HepG2 (cell line): Measurements from ENCODE around the gene RPS5. TPM values are rescaled to one million over a fixed set of nuclear protein-coding genes. Genes with fewer than 3 reads are reported as not detected.

ENCODE experiments used
- ATM ChIP-seq: fragments of 450-650 bp; IDR thresholded peaks from 2 replicates; pipeline ENCODE4 v1.7.1; 2017; ENCODE audit warnings: mild to moderate bottlenecking, borderline replicate concordance
- BORCS8-MEF2B ChIP-seq: sonication (generic); formaldehyde crosslinking; IDR thresholded peaks from 2 replicates; pipeline ENCODE4 v1.8.0; 2022; ENCODE audit warnings: mild to moderate bottlenecking, missing genetic modification reagents
- CC2D1A ChIP-seq: sonication (generic); formaldehyde crosslinking; IDR thresholded peaks from 2 replicates; pipeline ENCODE4 v1.8.1; 2023; ENCODE audit warnings: mild to moderate bottlenecking, missing genetic modification reagents
- CEBPZ ChIP-seq: IDR thresholded peaks from 2 replicates; pipeline ENCODE4 v1.6.1; 2012; ENCODE audit warnings: low read length, improper control_type of control experiment
- CSRNP1 ChIP-seq: sonication (generic); formaldehyde crosslinking; IDR thresholded peaks from 2 replicates; pipeline ENCODE4 v1.8.1; 2023; ENCODE audit warnings: mild to moderate bottlenecking, missing genetic modification reagents
- DZIP1 ChIP-seq: sonication (generic); formaldehyde crosslinking; IDR thresholded peaks from 2 replicates; pipeline ENCODE4 v1.5.0; 2020; ENCODE audit warnings: mild to moderate bottlenecking, missing genetic modification reagents
- GATAD2A ChIP-seq: IDR thresholded peaks from 2 replicates; pipeline ENCODE4 v1.6.1; 2016
- IKZF1 ChIP-seq: fragments of 450-650 bp; IDR thresholded peaks from 2 replicates; pipeline ENCODE4 v1.7.1; 2016
- KDM3A ChIP-seq: IDR thresholded peaks from 2 replicates; pipeline ENCODE4 v1.6.1; 2018; ENCODE audit warnings: low read depth, missing compliant biosample characterization
- MTF1 ChIP-seq: sonication (generic); formaldehyde crosslinking; IDR thresholded peaks from 2 replicates; pipeline ENCODE4 v1.5.0; 2020; ENCODE audit warnings: missing genetic modification reagents
- MTF2 ChIP-seq: sonication (generic); formaldehyde crosslinking; IDR thresholded peaks from 2 replicates; pipeline ENCODE4 v1.5.0; 2020; ENCODE audit warnings: missing genetic modification reagents, borderline replicate concordance
- MXD1 ChIP-seq: sonication (generic); formaldehyde crosslinking; IDR thresholded peaks from 2 replicates; pipeline ENCODE4 v1.4.0; 2020; ENCODE audit warnings: mild to moderate bottlenecking, missing genetic modification reagents
- NFIC ChIP-seq: IDR thresholded peaks from 2 replicates; pipeline ENCODE4 v1.6.1; 2012; ENCODE audit warnings: mild to moderate bottlenecking, low read length, inconsistent platforms
- NR2F2 ChIP-seq: IDR thresholded peaks from 2 replicates; pipeline ENCODE4 v1.6.1; 2012; ENCODE audit warnings: low read depth, inconsistent platforms, borderline replicate concordance
- POLR2A ChIP-seq, 2 experiments: IDR thresholded peaks; 2 replicates each; pipeline ENCODE4 v1.6.1; 2011; ENCODE audit warnings: low read depth in 2 of 2, low read length in 2 of 2, mild to moderate bottlenecking in 1 of 2, moderate library complexity in 1 of 2; ENCODE audit not compliant: insufficient read depth in 1 of 2
- SNAPC5 ChIP-seq: sonication (generic); formaldehyde crosslinking; IDR thresholded peaks from 2 replicates; pipeline ENCODE4 v1.8.1; 2023; ENCODE audit warnings: mild to moderate bottlenecking, missing genetic modification reagents, borderline replicate concordance
- SYNCRIP ChIP-seq: fragments of 200-400 bp; formaldehyde crosslinking; IDR thresholded peaks from 2 replicates; pipeline ENCODE4 v1.6.1; 2018; ENCODE audit warnings: mild to moderate bottlenecking, low read depth, low read length; ENCODE audit not compliant: insufficient read depth
- TARDBP ChIP-seq: sonication (generic); formaldehyde crosslinking; IDR thresholded peaks from 2 replicates; pipeline ENCODE4 v1.8.0; 2022; ENCODE audit warnings: mild to moderate bottlenecking, missing genetic modification reagents
- ZBTB21 ChIP-seq: sonication (generic); formaldehyde crosslinking; IDR thresholded peaks from 2 replicates; pipeline ENCODE4 v1.4.0; 2020; ENCODE audit warnings: missing genetic modification reagents
- ZNF251 ChIP-seq: sonication (generic); formaldehyde crosslinking; IDR thresholded peaks from 2 replicates; pipeline ENCODE4 v1.9.0; 2021; ENCODE audit warnings: mild to moderate bottlenecking, missing genetic modification reagents
- polyA plus RNA-seq, 8 experiments: library from polyadenylated mRNA; depleted of rRNA in 3 of 8; stranded (reverse) in 7 of 8; unstranded in 1 of 8; fragments of >200 nt; fragmentation: Illumina TruSeq in 4 of 8; extraction: Trizol in 4 of 8; gene quantifications; 2 replicates each; pipeline versions ENCODE4 v1.2.1 to v1.2.3, GENCODE V29; 2011 to 2016; ENCODE audit warnings: low read depth in 4 of 8, missing spikeins in 1 of 8, mixed read lengths in 1 of 8; ENCODE audit not compliant: insufficient read depth in 1 of 8
- total RNA-seq, 5 experiments: library from RNA; depleted of rRNA; stranded (reverse); fragments of >200 nt; fragmentation: Illumina TruSeq; extraction: Trizol; gene quantifications; 2 replicates each; pipeline ENCODE4 v1.2.3, GENCODE V29; 2016; ENCODE audit warnings: low read depth in 1 of 5
- TF ChIP-seq, protein P1 (sequence below): sonication (generic); formaldehyde crosslinking; conservative IDR thresholded peaks from 2 replicates; pipeline ENCODE4 v1.8.0; 2022; ENCODE audit warnings: mild to moderate bottlenecking, moderate library complexity, missing genetic modification reagents

The RPS5 gene
- total and polyA plus RNA-seq, 2 of the 13 experiments (the other 11 are each of a cell fraction or from before 2014, with no cell fraction given): 1,544 to 4,408 TPM

DNA sequence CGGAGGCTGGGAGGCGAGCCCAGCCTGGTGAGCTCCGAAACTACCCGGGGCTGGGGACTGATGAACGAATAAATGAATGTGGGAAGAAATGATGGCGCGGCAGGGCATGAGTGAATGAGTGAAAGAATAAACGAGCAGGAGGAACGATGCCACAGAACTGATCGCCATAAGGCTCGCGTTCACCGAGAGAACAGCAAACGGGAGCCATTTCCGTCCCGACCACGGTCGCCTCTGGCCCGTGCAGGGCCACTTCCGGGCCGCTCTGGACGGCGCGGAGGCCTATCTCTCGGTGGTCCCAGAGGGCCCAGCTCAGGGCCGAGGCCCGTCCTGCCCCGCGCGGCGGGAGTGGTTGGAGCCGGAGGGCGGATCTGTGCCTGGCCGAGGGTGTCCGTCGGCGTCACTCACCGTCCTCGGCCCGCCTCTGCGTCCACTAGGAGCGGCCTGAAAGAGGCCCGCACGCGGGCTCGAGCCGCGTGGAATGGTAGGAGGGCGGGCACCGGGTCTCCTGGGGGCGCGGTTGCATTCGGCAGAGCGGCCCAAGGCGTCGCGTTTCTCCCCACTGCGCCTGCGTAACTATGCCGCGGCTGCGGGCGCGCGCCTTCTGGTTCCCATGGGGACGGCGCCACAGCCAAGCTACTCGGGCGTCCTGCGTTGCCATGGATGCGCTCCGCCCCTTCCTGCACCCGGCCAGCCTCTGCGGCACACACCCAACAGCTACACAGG lies 24.6 kb upstream of the RPS5 start, which contains the start of gene ZNF497 (continued):
- TF ChIP-seq, protein P1, sequence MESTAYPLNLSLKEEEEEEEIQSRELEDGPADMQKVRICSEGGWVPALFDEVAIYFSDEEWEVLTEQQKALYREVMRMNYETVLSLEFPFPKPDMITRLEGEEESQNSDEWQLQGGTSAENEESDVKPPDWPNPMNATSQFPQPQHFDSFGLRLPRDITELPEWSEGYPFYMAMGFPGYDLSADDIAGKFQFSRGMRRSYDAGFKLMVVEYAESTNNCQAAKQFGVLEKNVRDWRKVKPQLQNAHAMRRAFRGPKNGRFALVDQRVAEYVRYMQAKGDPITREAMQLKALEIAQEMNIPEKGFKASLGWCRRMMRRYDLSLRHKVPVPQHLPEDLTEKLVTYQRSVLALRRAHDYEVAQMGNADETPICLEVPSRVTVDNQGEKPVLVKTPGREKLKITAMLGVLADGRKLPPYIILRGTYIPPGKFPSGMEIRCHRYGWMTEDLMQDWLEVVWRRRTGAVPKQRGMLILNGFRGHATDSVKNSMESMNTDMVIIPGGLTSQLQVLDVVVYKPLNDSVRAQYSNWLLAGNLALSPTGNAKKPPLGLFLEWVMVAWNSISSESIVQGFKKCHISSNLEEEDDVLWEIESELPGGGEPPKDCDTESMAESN: peak; percentile 69
- no peak for TF ChIP-seq SYNCRIP
- TF ChIP-seq SNAPC5 (CRISPR knock-in tag): no peak
- no peak for TF ChIP-seq CC2D1A (CRISPR knock-in tag)
- TF ChIP-seq ZNF251: no peak
- TF ChIP-seq BORCS8-MEF2B: 0 out of 2 replicates have a peak, but pooled peaks have one; percentile 25
- TF ChIP-seq MXD1 (CRISPR knock-in tag): peak; percentile 87; the same call in 1 of the 2 replicates
- no peak for TF ChIP-seq ZBTB21 (CRISPR knock-in tag)
- TF ChIP-seq KDM3A (CRISPR knock-in tag): peak; percentile 84
- TF ChIP-seq MTF2 (CRISPR knock-in tag): no peak
- peak; percentile 78 to 93 for TF ChIP-seq POLR2A (IDR thresholded peaks at IDR 0.05; ENCODE audit: insufficient read depth in 1 of 2, low read depth in 2 of 2, low read length in 2 of 2)
- TF ChIP-seq GATAD2A (CRISPR knock-in tag): 0 out of 2 replicates have a peak, but pooled peaks have one; percentile 15
- no peak; the same call in 1 of the 2 replicates for TF ChIP-seq DZIP1 (CRISPR knock-in tag)
- no peak for TF ChIP-seq NFIC
- TF ChIP-seq CEBPZ: no peak
- no peak; the same call in 1 of the 2 replicates for TF ChIP-seq MTF1 (CRISPR knock-in tag)
- TF ChIP-seq NR2F2: peak; percentile 42; the same call in 1 of the 2 replicates
- TF ChIP-seq IKZF1: no peak
- peak; percentile 57 for TF ChIP-seq CSRNP1
- TF ChIP-seq TARDBP (CRISPR knock-in tag): peak; percentile 39
- TF ChIP-seq ATM: no peak
